SU-DHL-6 (cell line): Measurements from ENCODE around the gene EGR4.

ENCODE experiments used
- H2AFZ ChIP-seq: fragments of 200-600 bp; sonication (generic); 2 replicates; pipeline ENCODE4 v1.6.1; 2014; ENCODE audit warnings: low read depth, mild to moderate bottlenecking, moderate library complexity, mixed read lengths, antibody characterized with exemption, low read length; ENCODE audit not compliant: severe bottlenecking
- H3F3A ChIP-seq: fragments of 200-600 bp; shearing (Covaris generic); 2 replicates; pipeline ENCODE4 v1.6.0; 2016; ENCODE audit warnings: antibody characterized with exemption, mild to moderate bottlenecking; ENCODE audit not compliant: insufficient read depth
- H3K27ac ChIP-seq: fragments of 200-600 bp; sonication (generic); 2 replicates; pipeline ENCODE4 v1.5.1; 2016; ENCODE audit warnings: low read depth, mild to moderate bottlenecking, low read length, moderate library complexity, mixed read lengths
- H3K27me3 ChIP-seq: fragments of 200-600 bp; sonication (generic), shearing (Covaris generic); 2 replicates; pipeline ENCODE4 v1.6.0; 2014; ENCODE audit warnings: mild to moderate bottlenecking, low read length
- H3K36me3 ChIP-seq: fragments of 200-600 bp; sonication (generic); 2 replicates; pipeline ENCODE4 v1.6.1; 2014; ENCODE audit warnings: mild to moderate bottlenecking, low read length, mixed read lengths
- H3K4me2 ChIP-seq: fragments of 300-600, 200-600 bp; shearing (Covaris generic), sonication (generic); 2 replicates; pipeline ENCODE4 v1.6.0; 2014; ENCODE audit warnings: low read length, low read depth, mild to moderate bottlenecking; ENCODE audit not compliant: poor library complexity, severe bottlenecking
- H3K4me3 ChIP-seq: fragments of 200-600 bp; sonication (generic); 2 replicates; pipeline ENCODE4 v1.5.1; 2014; ENCODE audit warnings: antibody characterized with exemption, low read length, mild to moderate bottlenecking, mixed read lengths; ENCODE audit not compliant: insufficient read depth, poor library complexity, severe bottlenecking
- H3K79me2 ChIP-seq: fragments of 200-600 bp; sonication (generic); 2 replicates; pipeline ENCODE4 v1.6.1; 2014; ENCODE audit warnings: mild to moderate bottlenecking, low read length, moderate library complexity; ENCODE audit not compliant: insufficient read depth
- H3K9ac ChIP-seq: fragments of 200-600 bp; sonication (generic); 2 replicates; pipeline ENCODE4 v1.7.0; 2014; ENCODE audit warnings: mild to moderate bottlenecking, low read length
- H3K9me2 ChIP-seq: fragments of 200-600 bp; sonication (generic); replicated peaks from 2 replicates; pipeline ENCODE4 v1.6.1; 2014; ENCODE audit warnings: low read length; ENCODE audit not compliant: insufficient read depth
- H3K9me3 ChIP-seq: fragments of 200-600 bp; sonication (generic); 2 replicates; pipeline ENCODE4 v1.6.1; 2014; ENCODE audit warnings: low read length, mixed read lengths; ENCODE audit not compliant: insufficient read depth
- H4K20me1 ChIP-seq: fragments of 200-600 bp; sonication (generic); 2 replicates; pipeline ENCODE4 v1.6.1; 2014; ENCODE audit warnings: low read depth, mild to moderate bottlenecking, antibody characterized with exemption, low read length, moderate library complexity, mixed read lengths
- EZH2phosphoT487 ChIP-seq: fragments of 200-600 bp; sonication (generic), shearing (Covaris generic); conservative IDR thresholded peaks from 2 replicates; pipeline ENCODE4 v1.6.1; 2018; ENCODE audit warnings: mild to moderate bottlenecking, antibody characterized with exemption, low read length, moderate library complexity, mixed read lengths
- TF ChIP-seq, protein P1 (sequence below): fragments of 200-600 bp; sonication (generic); IDR thresholded peaks from one replicate; pipeline ENCODE4 v1.5.1; 2017; ENCODE audit warnings: antibody characterized with exemption, mild to moderate bottlenecking, low read length, moderate library complexity; ENCODE audit not compliant: insufficient read depth, poor library complexity, severe bottlenecking

Gene EGR4

DNA sequence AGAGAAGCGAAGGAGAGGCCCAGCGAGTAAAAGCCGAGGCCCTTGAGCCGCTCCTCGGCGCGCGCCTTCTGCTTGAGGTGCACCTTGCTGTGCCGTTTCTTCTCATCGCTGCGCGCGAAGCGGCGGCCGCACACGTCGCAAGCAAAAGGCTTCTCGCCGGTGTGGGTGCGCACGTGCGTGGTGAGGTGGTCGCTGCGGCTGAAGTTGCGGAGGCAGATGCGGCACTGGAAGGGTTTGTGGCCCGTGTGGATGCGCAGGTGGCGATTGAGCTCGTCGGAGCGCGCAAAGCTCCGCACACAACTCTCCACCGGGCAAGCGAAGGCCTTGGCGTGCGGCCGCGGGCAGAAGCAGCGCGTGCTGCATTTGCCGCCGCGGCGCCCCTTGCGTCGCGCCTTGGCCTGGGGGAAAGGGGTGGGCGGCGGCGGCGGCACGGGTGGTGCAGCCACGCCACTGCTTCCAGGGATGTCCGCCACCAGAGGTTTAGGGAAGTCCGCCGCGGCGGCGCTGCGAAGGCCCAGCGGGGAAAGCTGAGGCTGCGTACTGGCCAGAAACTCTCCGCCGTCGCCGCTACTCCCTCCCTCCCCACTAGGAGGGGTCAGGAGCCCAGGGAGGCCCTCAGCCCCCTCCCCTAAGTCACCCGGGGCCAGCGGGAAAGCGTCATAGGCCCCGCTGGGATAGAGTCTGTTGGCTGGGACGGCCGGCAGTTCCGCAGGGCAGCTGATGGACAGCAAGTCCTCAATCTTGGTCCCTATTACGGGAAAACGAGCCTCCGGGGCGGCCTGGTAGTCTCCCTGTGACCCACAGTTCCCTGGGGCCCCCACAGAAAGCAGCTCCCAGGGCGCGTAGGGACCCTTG lies 1.7 kb downstream of the EGR4 start:
- no peaks in the 10 kb centered on the region for H3K79me2 ChIP-seq
- no peaks in the 10 kb centered on the region for H3K27me3 ChIP-seq
- no peak overlapping the region for H3K4me2 ChIP-seq
- no peak for TF ChIP-seq EZH2phosphoT487
- TF ChIP-seq, protein P1, sequence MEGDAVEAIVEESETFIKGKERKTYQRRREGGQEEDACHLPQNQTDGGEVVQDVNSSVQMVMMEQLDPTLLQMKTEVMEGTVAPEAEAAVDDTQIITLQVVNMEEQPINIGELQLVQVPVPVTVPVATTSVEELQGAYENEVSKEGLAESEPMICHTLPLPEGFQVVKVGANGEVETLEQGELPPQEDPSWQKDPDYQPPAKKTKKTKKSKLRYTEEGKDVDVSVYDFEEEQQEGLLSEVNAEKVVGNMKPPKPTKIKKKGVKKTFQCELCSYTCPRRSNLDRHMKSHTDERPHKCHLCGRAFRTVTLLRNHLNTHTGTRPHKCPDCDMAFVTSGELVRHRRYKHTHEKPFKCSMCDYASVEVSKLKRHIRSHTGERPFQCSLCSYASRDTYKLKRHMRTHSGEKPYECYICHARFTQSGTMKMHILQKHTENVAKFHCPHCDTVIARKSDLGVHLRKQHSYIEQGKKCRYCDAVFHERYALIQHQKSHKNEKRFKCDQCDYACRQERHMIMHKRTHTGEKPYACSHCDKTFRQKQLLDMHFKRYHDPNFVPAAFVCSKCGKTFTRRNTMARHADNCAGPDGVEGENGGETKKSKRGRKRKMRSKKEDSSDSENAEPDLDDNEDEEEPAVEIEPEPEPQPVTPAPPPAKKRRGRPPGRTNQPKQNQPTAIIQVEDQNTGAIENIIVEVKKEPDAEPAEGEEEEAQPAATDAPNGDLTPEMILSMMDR = no peak
- no peak overlapping the region for H3K27ac ChIP-seq
- no peaks in the 10 kb centered on the region for H3K9me2 ChIP-seq
- H3K9ac ChIP-seq = no peak overlapping the region
- no peak overlapping the region for H3K4me3 ChIP-seq
- no peaks in the 10 kb centered on the region for H3F3A ChIP-seq
- no peak overlapping the region for H2AFZ ChIP-seq
- no peaks in the 10 kb centered on the region for H3K9me3 ChIP-seq
- no peaks in the 10 kb centered on the region for H4K20me1 ChIP-seq
- H3K36me3 ChIP-seq = no peaks in the 10 kb centered on the region

DNA sequence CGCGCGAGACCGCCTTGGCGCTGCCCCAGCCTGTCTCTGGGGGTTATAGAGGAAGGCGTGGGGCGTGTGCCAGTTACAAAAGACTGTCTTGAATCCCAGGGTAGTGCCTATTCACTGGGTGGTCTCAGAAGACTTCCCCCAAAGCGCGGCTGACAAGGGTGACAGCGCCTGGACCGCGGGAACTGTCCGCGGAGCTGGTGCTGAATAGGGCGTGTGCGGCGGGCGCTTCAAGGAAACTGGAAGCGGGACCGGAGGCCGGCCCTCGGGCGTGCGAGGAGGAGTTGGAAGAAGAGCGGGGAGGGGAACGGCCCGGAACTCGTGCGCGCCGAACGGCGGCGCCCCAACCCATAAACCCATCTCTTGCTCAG lies 2.3 kb downstream of the EGR4 start:
- Histone ChIP-seq H4K20me1 (no peaks in the 10 kb centered on the region), H3K9me2 (no peaks in the 10 kb centered on the region), H3K9me3 (no peaks in the 10 kb centered on the region), H3K27ac (no peak overlapping the region), H3K4me3 (no peak overlapping the region), H3K36me3 (no peaks in the 10 kb centered on the region), H3F3A (no peaks in the 10 kb centered on the region), H3K4me2 (no peak overlapping the region), H2AFZ (no peak overlapping the region), H3K79me2 (no peaks in the 10 kb centered on the region), H3K9ac (no peak overlapping the region), H3K27me3 (no peaks in the 10 kb centered on the region)
- TF ChIP-seq, protein P1 = no peak
- no peak for TF ChIP-seq EZH2phosphoT487

DNA sequence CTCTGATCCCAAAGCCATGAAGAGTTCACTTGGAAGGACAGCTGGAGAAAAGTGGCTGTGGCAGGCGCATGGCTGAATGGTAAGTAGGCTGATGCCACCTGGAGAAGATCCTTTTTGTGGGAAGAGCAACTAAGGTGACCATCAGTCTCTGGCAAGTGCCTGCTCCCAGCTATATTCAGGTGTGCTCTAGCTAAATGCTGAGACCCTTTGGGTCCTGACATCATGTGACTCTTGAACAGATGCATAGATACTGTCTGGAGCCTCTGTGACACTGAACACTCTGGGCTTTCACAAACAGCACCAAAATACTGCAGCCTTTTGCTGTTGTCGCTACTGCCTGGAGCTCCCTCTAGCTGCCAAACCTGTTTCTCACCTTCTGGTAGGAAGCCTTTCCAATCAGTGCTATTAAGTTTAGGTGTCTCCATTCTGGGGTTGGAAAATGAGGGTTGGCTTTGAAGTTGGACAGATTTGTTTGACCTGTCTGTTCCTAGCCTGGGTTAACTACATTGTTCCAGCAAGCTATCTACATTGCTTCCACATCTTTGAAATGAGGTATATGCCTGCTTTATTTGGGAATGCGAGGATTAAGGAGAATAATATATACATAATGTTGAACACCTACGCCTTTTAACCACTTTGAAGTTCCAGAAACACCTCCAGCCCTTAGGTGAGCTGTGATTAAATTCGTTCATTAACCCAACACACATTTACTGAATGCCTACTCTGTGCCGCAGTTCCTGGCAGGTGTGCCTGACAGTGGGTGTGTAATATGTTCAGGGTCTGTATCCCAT lies 3.1 kb downstream of the EGR4 start:
- Histone ChIP-seq H2AFZ (no peak overlapping the region), H3F3A (0 out of 2 replicates have a peak, but pooled peaks cover 3% of the 10 kb centered on the region), H4K20me1 (no peaks in the 10 kb centered on the region), H3K9ac (no peak overlapping the region), H3K9me2 (no peaks in the 10 kb centered on the region), H3K4me2 (no peak overlapping the region), H3K4me3 (no peak overlapping the region), H3K27me3 (no peaks in the 10 kb centered on the region), H3K36me3 (no peaks in the 10 kb centered on the region), H3K79me2 (no peaks in the 10 kb centered on the region), H3K27ac (no peak overlapping the region), H3K9me3 (no peaks in the 10 kb centered on the region)
- TF ChIP-seq, protein P1 = peak; percentile 69
- TF ChIP-seq EZH2phosphoT487 = no peak
